Measurements from ENCODE around the gene HIGD1C. TPM values are rescaled to one million over a fixed set of nuclear protein-coding genes. Genes with fewer than 3 reads are reported as not detected.

HIGD1C gene
- total RNA-seq, 1 experiment from 2014 or later = not detected

GRCh38 chr12:50922820-50923219 is 29.5 kb upstream of the HIGD1C start:
- Histone ChIP-seq H3K23ac (ENCODE audit: insufficient read length, low read depth, low read length) (no peak overlapping the region), H3T11ph (ENCODE audit: low read length) (no peak overlapping the region), H2AK5ac (ENCODE audit: insufficient read length, low read length) (no peak overlapping the region), H2AFZ (ENCODE audit: low read length) (no peak overlapping the region), H3K27ac (ENCODE audit: insufficient read length, low read depth, low read length) (no peak overlapping the region), H4K91ac (ENCODE audit: insufficient read length, low read depth, low read length) (no peak overlapping the region), H3K79me2 (ENCODE audit: insufficient read depth, low read length) (no peaks in the 10 kb centered on the region; the same call in 1 of the 2 replicates), H3K79me1 (ENCODE audit: insufficient read depth, low read depth, low read length, poor library complexity, severe bottlenecking) (no peaks in the 10 kb centered on the region), H3K4me1 (ENCODE audit: insufficient read depth, low read length) (no peaks in the 10 kb centered on the region; the same call in 1 of the 2 replicates), H2BK5ac (ENCODE audit: insufficient read length, low read length) (no peak overlapping the region), H3K9ac (ENCODE audit: extremely low read depth, insufficient read length, low read length) (no peak overlapping the region), H3K56ac (ENCODE audit: insufficient read length, low read depth, low read length) (no peak overlapping the region), H2BK12ac (ENCODE audit: insufficient read length, low read depth, low read length) (no peak overlapping the region), H3K14ac (ENCODE audit: insufficient read depth, low read length) (no peak overlapping the region), H4K8ac (replicated peaks; ENCODE audit: insufficient read length, low read depth, low read length) (no peak overlapping the region), H2BK120ac (ENCODE audit: low read depth, low read length, poor library complexity, severe bottlenecking) (no peak overlapping the region), H2BK20ac (ENCODE audit: low read depth, low read length, poor library complexity, severe bottlenecking) (no peak overlapping the region), H3K9me3 (ENCODE audit: control insufficient read depth, low read depth, low read length) (no peaks in the 10 kb centered on the region), H3K23me2 (ENCODE audit: insufficient read length, low read depth, low read length, poor library complexity, severe bottlenecking) (peaks cover 6% of the 10 kb centered on the region), H3K27me3 (ENCODE audit: insufficient read depth, low read length) (no peaks in the 10 kb centered on the region), H2BK15ac (ENCODE audit: low read depth, low read length) (no peak overlapping the region), H4K5ac (ENCODE audit: insufficient read length, low read depth, low read length) (no peak overlapping the region), H3K4ac (ENCODE audit: low read depth, low read length) (no peak overlapping the region), H3K18ac (ENCODE audit: insufficient read length, low read depth, low read length) (no peak overlapping the region), H3K4me2 (ENCODE audit: insufficient read depth, insufficient read length, low read length) (no peak overlapping the region), H4K20me1 (ENCODE audit: control insufficient read depth, insufficient read depth, insufficient read length) (no peaks in the 10 kb centered on the region)
- no peak for DNase-seq
- no CpG with 5 or more reads among the region's 3 CpGs for WGBS (ENCODE audit: extremely low coverage, insufficient read length, low lambda C conversion rate)
- no peak overlapping the region for H3K4me3 Mint-ChIP-seq
- TF ChIP-seq, protein P1, sequence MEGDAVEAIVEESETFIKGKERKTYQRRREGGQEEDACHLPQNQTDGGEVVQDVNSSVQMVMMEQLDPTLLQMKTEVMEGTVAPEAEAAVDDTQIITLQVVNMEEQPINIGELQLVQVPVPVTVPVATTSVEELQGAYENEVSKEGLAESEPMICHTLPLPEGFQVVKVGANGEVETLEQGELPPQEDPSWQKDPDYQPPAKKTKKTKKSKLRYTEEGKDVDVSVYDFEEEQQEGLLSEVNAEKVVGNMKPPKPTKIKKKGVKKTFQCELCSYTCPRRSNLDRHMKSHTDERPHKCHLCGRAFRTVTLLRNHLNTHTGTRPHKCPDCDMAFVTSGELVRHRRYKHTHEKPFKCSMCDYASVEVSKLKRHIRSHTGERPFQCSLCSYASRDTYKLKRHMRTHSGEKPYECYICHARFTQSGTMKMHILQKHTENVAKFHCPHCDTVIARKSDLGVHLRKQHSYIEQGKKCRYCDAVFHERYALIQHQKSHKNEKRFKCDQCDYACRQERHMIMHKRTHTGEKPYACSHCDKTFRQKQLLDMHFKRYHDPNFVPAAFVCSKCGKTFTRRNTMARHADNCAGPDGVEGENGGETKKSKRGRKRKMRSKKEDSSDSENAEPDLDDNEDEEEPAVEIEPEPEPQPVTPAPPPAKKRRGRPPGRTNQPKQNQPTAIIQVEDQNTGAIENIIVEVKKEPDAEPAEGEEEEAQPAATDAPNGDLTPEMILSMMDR (conservative IDR thresholded peaks at IDR 0.05) = no peak
- no peaks in the 10 kb centered on the region for H3K27me3 Mint-ChIP-seq (ENCODE audit: low read depth)
- peaks cover 4 to 12% of the 10 kb centered on the region in 2 experiments for H3K9me3 Mint-ChIP-seq
- H3K36me3 Mint-ChIP-seq (ENCODE audit: insufficient read depth in 1 of 3, low read depth in 3 of 3) = peaks cover 11% of the 10 kb centered on the region in 3 experiments; a peak in 6 of 7 replicates
- peaks cover 41 to 60% of the 10 kb centered on the region in 2 experiments for H3K4me1 Mint-ChIP-seq
- peak overlapping the region; percentile 21 to 66 (median 41); a peak in 4 of 7 replicates for H3K27ac Mint-ChIP-seq

Data from H9 (cell line).